AG08396 (cell line): ENCODE data around the gene P2RY8.
A peak's percentile ranks its signal among the peaks of the same experiment; 100 is the strongest.
"Not testable (repeated sequence)": the region's sequence is repeated elsewhere in the genome, so short reads cannot be mapped to it uniquely, and the experiment has no call there.

Experiments
- DNase-seq: peaks from one replicate; pipeline ENCODE4 v3.0.0; 2012; ENCODE audit warnings: low spot score, mixed read lengths

P2RY8 gene

DNA sequence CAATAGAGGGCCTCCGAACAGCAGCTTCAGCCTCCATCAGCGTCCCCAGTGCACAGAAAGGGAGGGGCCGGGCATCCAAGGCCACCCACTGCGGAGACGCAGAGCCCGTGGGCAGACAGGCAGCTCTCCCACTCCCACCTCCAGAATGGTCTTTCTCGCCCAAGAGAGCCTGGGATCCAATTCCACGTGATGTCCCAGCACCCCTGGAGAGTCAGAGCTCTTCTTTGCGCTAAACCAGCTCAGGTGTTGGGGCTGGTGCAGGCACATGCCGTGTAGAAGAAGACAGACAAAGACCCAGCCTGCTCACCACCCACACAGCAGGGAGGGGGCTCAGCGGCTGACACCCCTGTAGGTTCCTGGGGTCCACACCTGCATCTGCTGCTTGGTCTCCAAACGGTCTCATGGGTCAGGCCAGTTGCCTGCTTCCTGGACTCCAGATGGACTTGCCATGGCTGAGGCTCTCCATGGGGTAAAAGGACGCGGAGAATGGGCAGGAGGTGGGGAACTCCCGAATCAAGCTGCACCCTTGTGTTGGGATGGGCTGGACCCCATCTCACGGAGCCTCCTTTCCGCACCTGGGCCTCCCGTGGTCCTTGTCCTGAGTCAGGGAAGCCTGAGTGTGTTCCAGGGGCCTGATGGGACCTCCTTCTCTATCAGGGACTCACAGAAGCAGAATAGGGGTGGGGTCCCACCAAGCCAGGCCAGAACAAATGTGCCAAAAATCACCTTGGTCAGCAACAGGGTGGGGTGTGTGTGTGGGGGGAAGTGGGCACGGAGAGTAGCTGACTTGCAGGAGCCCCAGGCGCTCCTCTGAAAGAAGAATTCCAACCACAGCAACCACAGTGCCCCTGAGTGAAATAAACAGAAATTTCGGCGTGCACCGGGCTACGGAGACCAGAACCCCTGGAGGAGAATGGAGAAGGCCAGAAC, 72.7 kb downstream of the P2RY8 start:
- no peak for DNase-seq

DNA sequence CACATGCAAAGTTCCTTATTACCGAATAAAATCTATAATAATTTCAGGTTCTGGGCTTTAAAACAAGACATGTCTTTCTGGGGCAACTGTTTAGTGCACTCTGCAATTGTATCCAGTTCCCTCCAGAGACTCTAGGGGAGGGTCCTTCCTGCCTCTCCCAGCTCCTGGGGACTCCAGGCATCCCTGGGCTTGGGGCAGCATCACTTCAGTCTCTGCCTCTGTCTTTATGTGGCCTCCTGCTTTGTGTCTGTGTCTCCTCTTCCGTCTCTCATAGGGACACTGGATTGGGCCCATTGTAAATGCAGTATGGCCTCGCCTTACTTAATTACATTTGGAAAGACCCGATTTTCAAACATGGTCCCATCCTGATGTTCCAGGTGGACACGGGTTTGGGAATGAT, 73.4 kb downstream of the P2RY8 start:
- DNase-seq: no peak

DNA sequence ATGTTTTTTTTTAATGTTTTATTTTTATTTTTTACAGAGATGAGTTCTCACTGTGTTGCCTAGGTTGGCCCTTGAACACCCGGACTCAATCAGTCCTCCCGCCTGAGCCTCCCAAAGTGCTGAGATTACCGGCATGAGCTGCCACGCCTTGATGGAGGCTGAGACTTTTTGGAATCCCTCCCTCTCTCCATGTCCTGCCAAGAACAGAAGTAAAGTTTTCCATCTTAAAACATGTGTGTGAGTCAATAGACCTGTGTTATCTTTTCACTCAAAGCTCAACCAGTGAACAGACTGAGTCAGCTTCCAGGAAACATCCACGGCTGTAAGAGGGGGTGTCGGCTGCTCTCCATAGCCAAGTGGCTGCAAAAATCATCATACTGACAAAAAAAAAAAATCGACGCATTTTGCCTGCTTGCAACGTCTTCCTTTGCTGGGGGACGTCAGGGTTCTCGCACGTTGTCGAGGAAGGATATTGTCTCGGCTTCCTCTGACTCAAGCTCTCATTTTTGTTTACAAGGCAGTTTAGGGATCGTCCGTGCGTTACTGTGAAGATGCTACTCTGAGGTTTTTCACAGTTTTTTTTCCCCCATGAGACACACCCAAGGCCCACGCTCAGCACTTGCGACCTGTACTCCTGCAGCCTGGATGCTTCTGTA, 74.3 kb downstream of the P2RY8 start:
- DNase-seq: peak; percentile 47

DNA sequence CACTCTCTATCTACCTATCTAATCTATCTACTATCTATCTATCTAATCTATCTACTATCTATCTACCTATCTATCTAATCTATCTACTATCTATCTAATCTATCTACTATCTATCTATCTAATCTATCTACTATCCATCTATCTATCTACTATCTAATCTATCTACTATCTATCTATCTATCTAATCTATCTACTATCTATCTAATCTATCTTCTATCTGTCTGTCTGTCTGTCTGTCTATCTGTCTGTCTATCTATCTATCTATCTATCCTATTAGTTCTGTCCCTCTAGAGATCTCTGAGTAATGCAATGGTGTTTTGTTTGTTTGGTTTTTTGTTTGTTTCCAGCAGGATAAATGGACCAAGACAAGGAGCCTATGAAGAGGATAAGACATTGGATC, 74.9 kb downstream of the P2RY8 start:
- DNase-seq: no peak

DNA sequence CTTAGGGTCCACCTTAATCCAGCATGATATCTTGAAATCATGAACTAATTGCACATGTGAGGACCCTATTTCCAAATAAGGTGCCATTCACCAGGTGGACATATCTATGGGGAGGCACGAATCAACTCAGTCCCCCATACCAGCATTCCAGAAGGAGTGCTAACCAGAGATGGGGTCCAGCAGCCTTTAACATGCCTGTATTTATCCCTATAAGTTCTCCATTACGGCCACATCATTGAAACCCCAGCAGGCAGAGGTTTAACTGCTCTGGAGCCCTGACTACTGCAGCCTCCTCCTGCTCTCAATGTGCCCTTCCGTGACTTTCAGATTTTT, 81.1 kb downstream of the P2RY8 start:
- DNase-seq: no peak

DNA sequence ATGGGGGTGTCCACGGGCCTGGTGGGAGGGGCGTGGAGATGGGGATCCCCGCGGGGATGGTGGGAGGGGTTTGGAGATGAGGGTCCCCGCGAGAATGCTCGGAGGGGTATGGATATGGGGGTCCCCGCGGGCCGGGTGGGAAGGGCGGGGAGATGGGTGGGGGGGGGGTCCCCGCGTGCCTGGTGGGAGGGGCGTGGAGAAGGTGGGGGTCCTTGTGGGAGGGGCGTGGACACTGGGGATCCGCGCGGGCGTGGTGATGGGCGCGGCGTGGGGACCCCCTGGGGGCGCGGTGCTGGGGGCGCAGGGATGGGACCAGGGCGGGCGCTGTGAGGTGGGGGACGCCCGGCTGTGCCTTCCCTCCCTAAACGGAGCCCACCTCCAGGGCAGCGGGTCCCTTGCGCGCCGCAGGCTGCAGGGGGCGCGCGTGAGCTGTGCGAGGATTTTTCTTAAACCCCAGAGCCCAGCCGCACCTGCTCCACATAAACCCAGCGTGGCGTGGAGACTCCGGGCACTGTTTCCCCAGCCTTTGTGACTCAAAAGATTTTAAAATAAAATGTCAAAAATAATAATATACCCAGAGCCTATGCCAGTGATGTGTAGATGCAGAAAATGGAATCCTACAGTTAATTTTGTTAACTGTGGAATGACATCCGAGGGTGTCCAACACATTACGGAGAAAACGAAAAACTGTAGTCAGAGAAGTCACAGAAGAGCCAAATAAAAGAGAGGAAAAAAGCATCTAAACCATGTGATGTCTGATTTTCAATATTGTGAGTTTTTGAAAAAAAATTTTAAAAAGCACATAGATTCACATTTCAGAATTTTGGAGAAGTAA, 82.8 kb downstream of the P2RY8 start:
- DNase-seq: peak; percentile 87

DNA sequence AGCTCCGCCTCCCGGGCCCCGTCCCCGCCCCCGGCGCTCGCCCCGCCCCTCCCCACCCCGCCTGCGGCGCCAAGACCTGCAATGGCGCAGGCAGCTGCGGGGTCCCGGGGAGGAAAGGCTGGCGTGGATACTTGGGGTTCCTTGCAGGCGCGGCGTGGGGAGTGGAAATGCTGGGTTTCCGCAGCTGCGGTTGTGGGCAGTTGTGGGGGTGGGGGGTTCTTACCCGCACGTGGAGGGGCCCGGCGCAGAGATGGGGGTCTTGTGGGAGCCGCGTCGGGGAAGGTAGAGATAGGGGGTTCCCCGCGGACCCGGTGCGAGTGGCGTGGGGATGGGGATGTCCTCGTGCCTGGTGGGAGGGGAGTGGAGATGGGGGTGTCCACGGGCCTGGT, 83.6 kb downstream of the P2RY8 start:
- peak; percentile 65 for DNase-seq

DNA sequence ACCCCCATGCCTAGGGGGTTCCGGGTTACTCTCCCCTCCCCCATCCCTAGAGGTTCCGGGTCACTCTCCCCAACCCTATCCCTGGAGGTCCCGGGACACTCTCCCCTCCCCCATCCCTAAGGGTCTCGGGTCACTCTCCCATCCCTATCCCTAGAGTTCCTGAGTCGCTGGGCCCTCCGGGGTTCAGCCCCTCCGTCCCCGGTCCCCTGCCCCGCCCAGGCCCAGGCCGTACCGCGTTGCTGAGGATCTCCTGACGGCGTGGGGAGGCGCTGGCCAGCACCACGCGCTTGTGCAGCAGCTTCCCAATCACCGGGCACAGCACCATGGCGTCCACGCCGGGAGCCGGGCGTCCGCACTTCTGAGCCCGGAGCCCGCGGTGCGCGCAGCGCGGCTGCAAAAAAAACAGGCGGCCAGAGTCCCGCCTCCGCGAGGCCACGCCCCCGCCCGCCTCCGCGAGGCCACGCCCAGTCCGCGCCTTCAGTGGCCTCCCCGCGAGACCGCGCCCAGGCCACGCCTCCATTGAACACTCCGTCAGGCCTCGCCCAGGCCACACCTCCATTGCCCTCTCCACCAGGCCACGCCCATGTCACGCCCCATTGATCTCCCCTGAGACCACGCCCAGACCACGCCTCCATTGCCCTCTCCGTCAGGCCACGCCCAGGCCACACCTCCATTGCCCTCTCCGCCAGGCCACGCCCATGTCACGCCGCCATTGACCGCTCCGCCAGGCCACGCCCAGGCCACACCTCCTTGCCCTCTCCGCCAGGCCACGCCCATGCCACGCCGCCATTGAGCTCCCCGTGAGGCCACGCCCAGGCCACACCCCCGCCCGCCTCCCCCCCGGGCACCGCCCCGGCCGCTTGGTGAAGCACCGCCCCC, 84.2 kb downstream of the P2RY8 start, which contains the start of gene ASMTL:
Gene ASMTL (minus strand): TSS at position 394 of the 879 bp plus-strand sequence. CDS start 69 bp downstream, at position 325.
- DNase-seq: peak; percentile 99

DNA sequence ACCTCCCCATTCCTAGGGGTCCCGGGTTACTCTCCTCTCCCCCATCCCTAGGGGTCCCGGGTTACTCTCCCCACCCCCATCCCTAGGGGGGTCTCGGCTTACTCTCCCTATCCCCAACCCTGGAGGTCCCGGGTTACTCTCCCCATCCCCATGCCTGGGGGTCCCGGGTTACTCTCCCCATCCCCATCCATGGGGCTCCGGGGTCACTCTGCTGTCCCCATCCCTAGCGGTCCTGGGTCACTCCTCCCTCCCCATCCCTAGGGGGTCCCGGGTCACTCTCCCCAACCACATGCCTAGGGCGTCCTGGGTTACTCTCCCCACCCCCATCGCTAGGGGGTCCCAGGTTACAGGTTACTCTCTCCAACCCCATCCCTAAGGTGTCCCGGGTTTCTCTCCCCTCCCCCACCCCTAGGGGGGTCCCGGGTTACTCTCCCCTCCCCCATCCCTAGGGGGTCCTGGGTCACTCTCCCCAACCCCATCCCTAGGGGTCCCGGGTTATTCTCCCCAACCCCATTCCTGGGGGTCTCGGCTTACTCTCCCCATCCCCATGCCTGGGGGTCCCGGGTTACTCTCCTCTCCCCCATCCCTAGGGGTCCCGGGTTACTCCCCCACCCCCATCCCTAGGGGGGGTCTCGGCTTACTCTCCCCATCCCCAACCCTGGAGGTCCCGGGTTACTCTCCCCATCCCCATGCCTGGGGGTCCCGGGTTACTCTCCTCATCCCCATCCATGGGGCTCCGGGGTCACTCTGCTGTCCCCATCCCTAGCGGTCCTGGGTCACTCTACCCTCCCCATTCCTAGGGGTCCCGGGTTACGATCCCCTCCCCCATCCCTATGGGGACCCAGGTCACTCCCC, 85.1 kb downstream of the P2RY8 start:
- no peak for DNase-seq

DNA sequence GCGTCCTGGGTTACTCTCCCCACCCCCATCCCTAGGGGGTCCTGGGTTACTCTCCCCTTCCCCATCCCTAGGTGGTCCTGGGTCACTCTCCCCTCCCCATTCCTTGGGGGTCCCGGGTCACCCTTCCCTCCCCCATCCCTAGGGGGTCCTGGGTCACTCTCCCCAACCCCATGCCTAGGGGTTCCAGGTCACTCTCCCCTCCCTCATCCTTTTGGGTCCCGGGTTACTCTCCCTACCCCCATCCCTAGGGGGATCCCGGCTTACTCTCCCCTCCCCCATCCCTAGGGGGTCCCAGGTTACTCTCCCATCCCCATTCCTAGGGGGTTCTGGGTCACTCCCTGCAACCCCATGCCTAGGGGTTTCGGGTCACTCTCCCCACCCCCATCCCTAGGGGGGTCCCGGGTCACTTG, 85.7 kb downstream of the P2RY8 start:
- no peak for DNase-seq

DNA sequence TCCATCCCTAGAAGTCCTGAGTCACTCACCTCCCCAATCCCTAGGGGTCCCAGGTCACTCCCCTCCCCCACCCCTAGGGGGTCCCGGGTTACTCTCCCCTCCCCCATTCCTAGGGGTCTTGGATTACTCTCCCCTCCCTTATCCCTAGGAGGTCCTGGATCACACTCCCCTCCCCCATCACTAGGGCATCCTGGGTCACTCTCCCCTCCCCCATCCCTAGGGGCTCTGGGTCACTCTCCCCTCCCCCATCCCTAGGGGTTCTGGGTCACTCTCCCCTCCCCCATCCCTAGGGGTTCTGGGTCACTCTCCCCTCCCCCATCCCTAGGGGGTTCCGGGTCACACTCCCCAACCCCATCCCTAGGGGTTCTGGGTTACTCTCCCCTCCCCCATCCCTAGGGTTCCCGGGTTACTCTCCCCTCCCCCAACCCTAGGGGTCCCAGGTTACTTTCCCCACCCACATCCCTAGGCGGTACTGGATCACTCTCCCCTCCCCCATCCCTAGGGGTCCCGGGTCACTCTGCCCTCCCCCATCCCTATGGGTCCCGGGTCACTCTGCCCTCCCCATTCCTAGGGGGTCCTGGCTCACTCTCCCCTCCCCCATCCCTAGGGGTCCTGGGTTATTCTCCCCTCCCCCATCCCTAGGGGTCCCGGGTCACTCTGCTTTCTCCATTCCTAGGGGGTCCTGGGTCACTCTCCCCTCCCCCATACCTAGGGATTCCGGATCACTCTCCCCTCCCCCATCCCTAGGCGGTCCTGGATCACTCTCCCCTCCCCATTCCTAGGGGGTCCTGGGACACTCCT, 86.4 kb downstream of the P2RY8 start:
- DNase-seq: no peak

DNA sequence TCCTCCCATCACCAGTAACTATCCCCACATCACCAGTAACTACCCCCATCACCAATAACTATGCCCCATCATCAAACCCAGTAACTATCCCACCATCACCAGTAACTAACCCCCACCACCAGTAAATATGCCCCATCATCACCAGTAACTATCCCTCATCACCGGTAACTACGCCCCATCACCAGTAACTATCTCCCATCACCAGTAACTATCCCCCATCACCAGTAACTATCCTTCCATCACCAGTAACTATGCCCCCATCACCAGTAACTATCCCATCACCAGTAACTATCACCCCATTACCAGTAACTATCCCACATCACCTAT, 87.2 kb downstream of the P2RY8 start:
- DNase-seq: no peak

DNA sequence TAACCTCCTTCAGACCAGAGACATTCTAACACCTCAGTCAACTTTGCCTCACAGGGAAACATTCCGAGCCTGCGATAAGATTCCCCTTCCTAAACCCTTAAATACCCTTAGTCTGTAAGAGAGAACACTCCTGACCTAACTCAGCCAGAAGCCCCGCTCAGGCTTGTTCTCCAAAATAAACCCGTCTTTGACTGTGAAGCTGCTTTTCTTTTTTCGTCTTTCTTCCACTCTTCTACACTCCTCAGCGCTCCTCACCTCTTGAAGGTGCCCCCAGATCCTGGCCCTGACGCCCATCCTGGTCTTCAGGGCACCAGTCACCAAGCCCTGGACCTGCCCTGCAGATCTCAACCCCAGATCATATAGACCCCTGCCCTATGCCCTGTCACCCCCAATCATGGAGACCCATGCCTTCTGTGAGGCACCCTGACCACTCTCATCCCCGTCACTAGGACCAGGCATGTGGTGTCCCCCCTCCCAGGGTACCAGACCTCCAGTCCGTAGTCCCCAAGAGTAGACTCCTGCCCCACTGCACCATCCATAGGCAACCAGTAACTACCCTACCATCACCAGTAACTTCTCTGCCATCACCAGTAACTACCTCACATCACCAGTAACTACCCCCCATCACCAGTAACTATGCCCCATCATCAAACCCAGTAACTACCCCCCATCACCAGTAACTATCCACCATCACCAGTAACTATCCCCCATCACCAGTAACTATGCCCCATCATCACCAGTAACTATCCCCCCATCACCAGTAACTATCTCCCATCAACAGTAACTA, 87.8 kb downstream of the P2RY8 start:
- DNase-seq: no peak

DNA sequence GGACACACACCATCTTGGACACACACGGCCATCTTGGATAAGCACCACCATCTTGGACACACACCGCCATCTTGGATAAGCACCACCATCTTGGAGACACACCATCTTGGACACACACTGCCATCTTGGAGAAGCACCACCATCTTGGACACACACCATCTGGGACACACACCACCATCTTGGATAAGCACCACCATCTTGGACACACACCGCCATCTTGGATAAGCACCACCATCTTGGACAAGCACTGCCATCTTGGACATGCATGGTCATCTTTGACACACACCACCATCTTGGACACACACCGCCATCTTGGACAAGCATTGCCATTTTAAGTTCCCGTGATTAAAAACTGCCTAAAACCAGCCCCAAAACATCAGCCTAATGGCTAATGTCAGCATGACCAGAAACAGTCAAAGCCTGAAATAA, 88.4 kb downstream of the P2RY8 start:
- not testable (repeated sequence) for DNase-seq

DNA sequence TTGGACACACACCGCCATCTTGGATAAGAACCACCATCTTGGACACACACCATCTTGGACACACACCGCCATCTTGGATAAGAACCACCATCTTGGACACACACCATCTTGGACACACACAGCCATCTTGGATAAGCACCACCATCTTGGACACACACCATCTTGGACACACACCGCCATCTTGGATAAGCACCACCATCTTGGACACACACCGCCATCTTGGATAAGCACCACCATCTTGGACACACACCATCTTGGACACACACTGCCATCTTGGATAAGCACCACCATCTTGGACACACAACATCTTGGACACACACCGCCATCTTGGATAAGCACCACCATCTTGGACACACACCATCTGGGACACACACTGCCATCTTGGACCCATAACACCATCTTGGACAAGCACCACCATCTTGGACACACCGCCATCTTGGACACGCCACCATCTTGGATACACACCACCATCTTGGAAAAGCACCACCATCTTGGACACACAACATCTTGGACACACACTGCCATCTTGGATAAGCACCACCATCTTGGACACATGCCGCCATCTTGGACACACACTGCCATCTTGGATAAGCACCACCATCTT, 88.9 kb downstream of the P2RY8 start:
- DNase-seq: not testable (repeated sequence)

DNA sequence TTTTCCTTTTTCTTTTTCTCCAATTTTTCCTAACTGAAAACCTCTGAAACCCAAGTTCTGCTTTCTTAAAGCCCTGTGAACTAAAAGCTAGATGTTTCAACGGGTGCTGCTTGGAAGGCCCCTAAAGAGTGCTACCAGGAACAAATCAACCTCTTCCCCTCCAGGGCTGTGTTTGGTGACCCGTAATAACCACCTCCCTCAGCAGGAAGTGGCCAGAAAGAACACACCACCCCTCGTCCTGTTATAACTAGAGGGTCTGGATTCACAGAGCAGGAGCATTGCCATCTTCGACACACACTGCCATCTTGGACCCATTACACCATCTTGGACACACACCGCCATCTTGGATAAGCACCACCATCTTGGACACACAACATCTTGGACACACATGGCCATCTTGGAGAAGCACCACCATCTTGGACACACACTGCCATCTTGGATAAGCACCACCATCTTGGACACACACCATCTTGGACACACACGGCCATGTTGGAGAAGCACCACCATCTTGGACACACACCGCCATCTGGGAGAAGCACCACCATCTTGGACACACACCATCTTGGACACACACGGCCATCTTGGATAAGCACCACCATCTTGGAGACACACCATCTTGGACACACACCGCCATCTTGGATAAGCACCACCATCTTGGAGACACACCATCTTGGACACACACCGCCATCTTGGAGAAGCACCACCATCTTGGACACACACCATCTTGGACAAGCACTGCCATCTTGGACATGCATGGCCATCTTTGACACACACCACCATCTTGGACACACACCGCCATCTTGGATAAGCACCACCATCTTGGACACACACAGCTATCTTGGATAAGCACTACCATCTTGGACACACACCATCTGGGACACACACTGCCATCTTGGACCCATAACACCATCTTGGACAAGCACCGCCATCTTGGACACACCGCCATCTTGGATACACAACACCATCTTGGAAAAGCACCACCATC, 89.7 kb downstream of the P2RY8 start:
- DNase-seq: not testable (repeated sequence)
